Breast epithelium (tissue), 3 donors: ENCODE results near the gene PCSK4.

Experiments
- CTCF ChIP-seq, 3 donors: fragments of 450-650 bp; IDR thresholded peaks; one replicate each; pipeline ENCODE4 v1.5.1; 2016 to 2017; ENCODE audit warnings: antibody characterized with exemption in 3 of 3, mild to moderate bottlenecking in 3 of 3, moderate library complexity in 3 of 3
- POLR2A ChIP-seq: fragments of 450-650 bp; IDR thresholded peaks from one replicate; pipeline ENCODE4 v1.6.1; 2016; ENCODE audit warnings: antibody characterized with exemption, mild to moderate bottlenecking, moderate library complexity
- POLR2AphosphoS5 ChIP-seq, 3 donors: sonication (generic); formaldehyde crosslinking; IDR thresholded peaks; one replicate each; pipeline ENCODE4 v1.6.1; 2017; ENCODE audit warnings: antibody characterized with exemption in 3 of 3

- TF ChIP-seq CTCF (IDR thresholded peaks at IDR 0.05) (no peak), POLR2AphosphoS5 (IDR thresholded peaks at IDR 0.05) (no peak), POLR2A (no peak)
Observed at GRCh38 chr19:1433119-1434039, 56.8 kb downstream of the PCSK4 start.
